Measurements from ENCODE around the gene HES4. TPM values are rescaled to one million over a fixed set of nuclear protein-coding genes. Genes with fewer than 3 reads are reported as not detected.
"Not testable (repeated sequence)": the region's sequence is repeated elsewhere in the genome, so short reads cannot be mapped to it uniquely, and the experiment has no call there.

The HES4 gene
- total and polyA plus RNA-seq, 11 donors: 25.7 to 98.1 (median 37.3) TPM

- H3K36me3 ChIP-seq: no peaks in the 10 kb centered on the region
- ATAC-seq (no peak), DNase-seq (no peak)
- no peak overlapping the region for H3K27ac ChIP-seq
- intact Hi-C loops (cut with DNase I): loop anchor here in 4 of 10 donors (2.0 to 10.0 kb wide), 5 partner anchors 83 to 333 kb away; partner anchors contain the start of gene C1orf159 (in 1 of the 4)
- no peaks in the 10 kb centered on the region for H3K9me3 ChIP-seq
- peaks cover 0 to 40% (median 0%) of the 10 kb centered on the region in 9 donors for H3K27me3 ChIP-seq
- no peak overlapping the region for H3K4me3 ChIP-seq
- TF ChIP-seq POLR2A (IDR thresholded peaks at IDR 0.05): no peak
- TF ChIP-seq CTCF (IDR thresholded peaks at IDR 0.05): no peak
- 82 to 91% (median 85%) methylated on average over 3 to 11 of the region's 11 CpGs for WGBS, 4 donors
- H3K4me1 ChIP-seq: peaks cover 3 to 31% (median 14%) of the 10 kb centered on the region in 12 donors
Observed at GRCh38 chr1:1031659-1032235, 31.9 kb upstream of the HES4 start.

GRCh38 chr1:1030867-1031658, 31.2 kb upstream of the HES4 start:
- H3K27me3 ChIP-seq: peaks cover 0 to 38% (median 0%) of the 10 kb centered on the region in 9 donors
- H3K4me3 ChIP-seq, H3K9me3 ChIP-seq, H3K36me3 ChIP-seq, ATAC-seq, H3K27ac ChIP-seq, DNase-seq: not testable (repeated sequence)
- 63 to 77% (median 75%) methylated on average over 6 to 7 of the region's 7 CpGs for WGBS, 4 donors
- intact Hi-C loops (cut with DNase I): loop anchor here in 3 of 10 donors (5.0 to 10.0 kb wide), 4 partner anchors 84 to 334 kb away; partner anchors contain the start of gene C1orf159 (in 1 of the 3)
- H3K4me1 ChIP-seq: peaks cover 3 to 38% (median 15%) of the 10 kb centered on the region in 12 donors

- Histone ChIP-seq H3K27ac (no peak overlapping the region), H3K4me1 (peaks cover 0 to 47% (median 25%) of the 10 kb centered on the region in 12 donors), H3K27me3 (peaks cover 0 to 10% (median 0%) of the 10 kb centered on the region in 9 donors), H3K36me3 (no peaks in the 10 kb centered on the region), H3K9me3 (no peaks in the 10 kb centered on the region), H3K4me3 (no peak overlapping the region)
- TF ChIP-seq CTCF (IDR thresholded peaks at IDR 0.05) (no peak), POLR2A (IDR thresholded peaks at IDR 0.05) (no peak)
- no peak for DNase-seq
- ATAC-seq: no peak
- intact Hi-C loops (cut with DNase I): loop anchor here in 1 of 10 donors (5.0 kb wide), 1 partner anchor 35 kb away; no protein-coding TSS in a partner anchor
- WGBS, 4 donors: 84 to 89% (median 87%) methylated on average over 7 to 17 of the region's 17 CpGs
Observed at GRCh38 chr1:1027791-1028190, 27.9 kb upstream of the HES4 start.

GRCh38 chr1:1026599-1027413, 26.9 kb upstream of the HES4 start:
- ATAC-seq (peak in 1 of 4 donors; percentile 2), DNase-seq (no peak)
- H3K9me3 ChIP-seq: no peaks in the 10 kb centered on the region
- no peaks in the 10 kb centered on the region for H3K36me3 ChIP-seq
- H3K27me3 ChIP-seq: no peaks in the 10 kb centered on the region
- TF ChIP-seq POLR2A (IDR thresholded peaks at IDR 0.05) (no peak), CTCF (IDR thresholded peaks at IDR 0.05) (no peak)
- H3K4me3 ChIP-seq: no peak overlapping the region
- H3K27ac ChIP-seq: no peak overlapping the region
- intact Hi-C loops (cut with DNase I): loop anchor here in 1 of 10 donors (5.0 kb wide), 1 partner anchor 35 kb away; no protein-coding TSS in a partner anchor
- peaks cover 0 to 41% (median 21%) of the 10 kb centered on the region in 12 donors for H3K4me1 ChIP-seq
- WGBS, 4 donors: 68 to 82% (median 71%) methylated on average over 10 to 21 of the region's 21 CpGs
